Activated CD8-positive, alpha-beta memory T cell treated with anti-CD3 and anti-CD28 coated beads, Interleukin-2, amount 50 U/mL, for 1 hour (primary cell): Measurements from ENCODE around the gene SERPINF2.
"Not testable (repeated sequence)": the region's sequence is repeated elsewhere in the genome, so short reads cannot be mapped to it uniquely, and the experiment has no call there.

Experiments used
- DNase-seq: peaks from one replicate; pipeline ENCODE4 v3.0.0-alpha.2; 2020; ENCODE audit errors: extremely low read depth

The SERPINF2 gene

GRCh38 chr17:1742371-1743087 is at the start of gene SERPINF2:
Gene SERPINF2 (plus strand): TSS chr17:1742871. CDS start chr17:1744996, 2,125 bp downstream.
- DNase-seq = no peak

DNA sequence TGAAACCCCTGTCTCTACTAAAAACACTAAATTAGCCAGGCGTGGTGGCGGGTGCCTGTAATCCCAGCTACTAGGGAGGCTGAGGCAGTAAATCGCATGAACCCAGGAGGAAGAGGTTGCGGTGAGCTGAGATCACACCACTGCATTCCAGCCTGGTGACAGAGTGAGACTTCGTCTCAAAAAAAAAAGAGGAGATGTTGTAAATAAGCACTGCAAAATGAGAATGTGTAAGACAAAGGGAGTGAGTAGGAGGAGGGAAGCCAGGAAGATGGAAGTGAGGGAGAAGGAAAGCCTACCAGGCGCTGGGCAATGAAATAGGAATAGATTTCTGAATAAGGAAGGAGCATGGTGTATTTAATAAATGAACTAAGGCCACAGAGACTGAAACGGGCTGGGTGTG is 49.3 kb upstream of the SERPINF2 start:
- DNase-seq = no peak

GRCh38 chr17:1695365-1695764 is 47.3 kb upstream of the SERPINF2 start:
- no peak for DNase-seq

DNA sequence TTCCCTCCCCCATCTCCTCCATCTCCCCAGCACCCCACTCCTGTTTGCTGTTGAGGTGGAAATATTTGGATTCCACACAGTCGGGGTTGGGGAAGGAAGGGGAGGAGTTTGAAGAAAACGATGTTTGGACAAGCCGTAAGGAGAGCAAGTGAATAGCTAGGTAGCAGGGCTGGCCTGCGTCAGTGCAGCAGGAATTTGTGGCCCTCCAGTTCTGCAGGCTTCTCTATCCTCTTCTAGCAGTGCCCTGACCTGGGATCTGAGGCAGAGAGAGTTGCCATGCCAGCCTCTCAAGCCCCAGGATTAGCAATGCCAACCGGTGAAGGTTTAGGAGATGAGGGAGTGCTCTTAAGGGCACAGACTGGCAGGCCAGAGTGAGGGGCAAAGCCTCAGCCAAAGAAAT is 45.0 kb upstream of the SERPINF2 start:
- no peak for DNase-seq

GRCh38 chr17:1699891-1700290 is 42.8 kb upstream of the SERPINF2 start:
- not testable (repeated sequence) for DNase-seq

- DNase-seq = no peak
These were observed 39.6 kb upstream of the SERPINF2 start for GRCh38 chr17:1703063-1703462.

DNA sequence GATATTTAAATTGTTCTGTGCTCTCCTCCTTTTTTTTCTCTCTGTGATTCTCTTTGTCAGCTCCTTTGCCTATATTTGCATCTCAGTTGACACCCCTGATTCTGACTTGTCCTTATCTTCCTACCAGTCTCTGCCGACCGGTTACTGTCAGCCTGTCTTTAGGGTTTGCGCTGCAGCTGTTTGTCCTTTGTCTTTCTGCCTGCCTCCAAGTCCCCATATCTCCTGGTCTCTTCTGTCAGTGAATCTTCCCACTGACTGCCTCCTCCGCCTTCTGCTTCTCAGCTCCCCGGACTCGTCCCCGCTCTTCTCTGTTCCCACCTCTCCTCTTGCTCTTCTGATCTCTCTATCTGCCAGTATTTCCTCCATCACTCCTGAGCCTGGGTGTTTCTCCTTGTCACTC is 37.7 kb upstream of the SERPINF2 start:
- no peak for DNase-seq

DNA sequence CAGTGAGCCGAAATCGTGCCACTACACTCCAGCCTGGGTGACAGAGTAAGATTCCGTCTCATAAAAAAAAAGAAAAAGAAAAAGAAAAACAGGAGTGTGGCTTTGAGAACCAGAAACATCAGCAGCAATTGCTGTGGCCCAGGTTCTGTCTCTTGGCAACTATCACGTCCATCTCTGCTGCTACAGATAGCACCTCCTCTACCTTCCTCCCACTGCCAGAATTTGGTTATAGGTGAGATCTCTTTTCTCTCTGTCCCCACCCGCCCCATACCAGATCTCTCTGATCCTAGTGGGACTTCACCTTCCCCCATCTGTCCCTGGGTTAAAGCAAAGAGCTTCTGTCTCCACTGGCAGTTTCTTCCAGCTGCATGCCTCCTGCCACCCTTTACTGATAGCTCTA is 35.6 kb upstream of the SERPINF2 start:
- no peak for DNase-seq

- not testable (repeated sequence) for DNase-seq
These were observed 33.8 kb upstream of the SERPINF2 start for GRCh38 chr17:1708791-1709346.

DNA sequence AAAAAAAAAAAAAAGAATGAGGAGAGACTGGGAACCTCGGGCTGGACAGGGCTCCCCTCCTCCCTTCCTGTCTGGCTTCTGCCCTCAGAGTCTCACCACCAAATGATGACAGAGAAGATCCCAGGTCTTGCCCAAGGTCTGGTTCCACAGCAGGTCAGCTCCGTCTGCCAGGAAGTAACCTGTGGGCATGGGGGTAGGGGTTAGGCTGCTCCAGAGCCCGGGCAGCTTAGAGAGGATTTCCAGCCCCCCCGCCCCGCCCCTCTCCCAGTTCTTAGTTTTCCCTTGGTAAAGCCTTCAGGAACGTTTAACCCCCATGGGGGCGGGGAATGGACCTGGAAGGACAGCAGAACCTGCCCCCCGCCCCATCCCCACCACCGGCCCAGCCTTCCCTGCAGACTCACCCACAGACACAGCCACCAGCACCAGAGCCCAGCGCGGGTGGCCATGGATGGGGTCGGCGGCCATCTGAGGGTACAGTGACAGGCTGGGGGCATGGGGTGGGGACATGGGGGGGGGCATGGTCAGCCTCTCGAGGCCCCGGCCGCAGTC is 33.2 kb upstream of the SERPINF2 start:
- DNase-seq = no peak

GRCh38 chr17:1709971-1710806 is 32.5 kb upstream of the SERPINF2 start, which contains the start of gene TLCD2:
Gene TLCD2 (minus strand): TSS chr17:1710377. CDS start chr17:1710242, 135 bp downstream.
- DNase-seq = no peak

DNA sequence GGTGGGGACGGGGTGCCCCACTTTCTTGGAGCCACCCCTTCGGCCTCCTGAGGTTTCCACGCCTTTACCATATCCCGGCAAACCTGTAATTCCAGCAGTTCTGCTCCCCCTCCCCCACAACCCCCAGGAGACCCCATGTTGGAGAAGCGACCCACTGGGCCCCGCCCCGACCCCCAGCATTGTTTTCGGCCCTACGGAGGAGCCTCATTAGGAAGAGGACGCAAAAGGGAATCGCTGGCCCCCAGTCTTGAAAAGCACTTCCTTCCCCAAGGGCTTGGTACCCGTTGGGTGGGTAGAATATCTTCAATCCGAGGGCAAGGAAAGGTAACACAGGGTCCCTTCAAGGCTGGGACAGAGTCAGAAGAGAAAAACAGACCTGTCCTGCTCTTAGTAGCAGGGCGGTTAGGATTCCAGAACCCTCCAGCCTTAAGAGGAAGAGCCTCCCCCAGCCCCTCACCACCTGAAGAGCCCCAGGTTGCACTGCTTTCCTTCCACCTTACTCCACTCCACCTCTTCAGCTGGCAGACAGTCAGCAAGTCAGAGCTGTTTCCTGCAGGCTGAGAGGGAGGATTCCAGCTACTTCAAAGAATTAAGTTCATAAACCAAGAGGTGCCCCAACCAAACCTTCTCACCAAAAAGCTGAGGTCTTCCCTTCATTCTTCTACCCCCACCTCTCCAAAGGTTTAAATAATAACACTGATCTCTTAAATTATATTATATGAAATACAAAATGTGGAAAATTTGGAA is 31.7 kb upstream of the SERPINF2 start:
- DNase-seq = no peak

- no peak for DNase-seq
These were observed 30.9 kb upstream of the SERPINF2 start for GRCh38 chr17:1711804-1712203.

GRCh38 chr17:1712271-1712670 is 30.4 kb upstream of the SERPINF2 start:
- DNase-seq = no peak

DNA sequence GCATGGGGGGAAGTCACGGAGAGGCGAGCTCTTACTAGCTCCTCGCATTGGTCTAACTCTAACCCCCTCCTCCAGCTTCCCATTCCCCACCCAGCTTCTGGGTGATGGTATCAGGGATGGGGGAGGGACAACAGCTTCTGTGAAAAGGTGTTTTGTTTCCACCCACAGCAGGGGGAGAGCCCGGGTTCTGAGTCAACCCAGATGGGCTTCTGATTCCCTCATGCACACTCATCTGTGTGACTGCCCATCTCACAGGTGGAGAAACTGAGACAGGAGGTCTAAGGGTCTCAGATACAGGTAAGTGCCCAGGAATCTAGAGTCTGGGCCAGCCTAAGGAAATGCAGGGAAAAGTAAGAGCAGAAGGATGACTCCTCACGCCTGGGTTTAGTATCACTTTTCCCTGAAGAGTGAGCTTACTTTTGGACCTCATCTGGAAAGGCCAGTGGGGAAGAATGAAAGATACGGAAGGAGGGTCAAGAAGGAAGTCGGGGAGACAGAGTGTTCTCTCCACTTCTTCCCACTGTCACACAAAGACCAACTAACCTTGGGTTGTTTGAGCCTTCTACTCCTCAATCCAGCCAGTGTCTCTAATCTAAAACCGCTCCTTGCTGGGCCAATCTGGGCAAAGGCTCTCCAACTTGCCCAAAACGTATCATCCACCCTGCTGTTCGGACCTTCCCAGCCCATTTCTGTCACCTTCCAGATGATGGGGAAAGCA is 29.4 kb upstream of the SERPINF2 start:
- DNase-seq = no peak

DNA sequence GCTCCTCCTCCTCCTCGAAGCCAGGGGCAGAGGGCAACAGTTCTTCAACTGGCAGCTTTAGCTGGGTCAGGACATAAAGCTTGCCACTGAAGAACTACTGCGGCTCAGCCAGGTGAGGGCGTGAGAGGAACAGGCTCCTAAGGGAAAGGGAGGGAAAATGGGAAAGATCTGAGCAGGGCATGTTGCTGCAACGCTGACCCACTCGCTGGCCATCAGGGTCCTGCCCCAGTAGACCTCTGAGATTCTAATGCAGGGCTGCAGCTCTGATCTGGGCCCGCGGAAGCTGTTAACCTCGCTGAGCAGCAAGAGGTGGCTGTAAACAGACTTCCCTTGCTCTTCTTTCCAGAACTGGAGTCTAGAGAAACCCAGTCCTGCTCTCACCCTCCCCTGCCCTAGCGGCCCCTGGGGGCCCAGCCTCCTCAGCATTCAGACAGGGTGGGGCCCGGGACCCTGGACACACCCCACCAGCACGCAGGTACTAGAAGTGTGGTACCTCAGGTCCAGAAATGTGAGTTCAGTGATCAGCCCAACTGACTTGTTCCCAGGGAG is 28.7 kb upstream of the SERPINF2 start:
- no peak for DNase-seq

- DNase-seq = no peak
These were observed 28.2 kb upstream of the SERPINF2 start for GRCh38 chr17:1714427-1714979.

- no peak for DNase-seq
These were observed 27.5 kb upstream of the SERPINF2 start for GRCh38 chr17:1714980-1715802.

GRCh38 chr17:1715803-1716075 is 26.9 kb upstream of the SERPINF2 start:
- no peak for DNase-seq
